Hepatocyte (in vitro differentiated cells): ENCODE measurements around the gene ADAMTS8. TPM values are rescaled to one million over a fixed set of nuclear protein-coding genes. Genes with fewer than 3 reads are reported as not detected.
A peak's percentile ranks its signal among the peaks of the same experiment; 100 is the strongest.

Experiments
- DNase-seq: peaks from one replicate; pipeline ENCODE4 v3.0.0-alpha.2; 2016; ENCODE audit warnings: low spot score
- H2AFZ ChIP-seq: fragments of 200-600 bp; sonication (generic); 2 replicates; pipeline ENCODE4 v1.6.0; 2016; ENCODE audit warnings: antibody characterized with exemption, mild to moderate bottlenecking
- H3K27ac ChIP-seq: fragments of 200-600 bp; sonication (generic); 2 replicates; pipeline ENCODE4 v1.5.1; 2016; ENCODE audit warnings: mild to moderate bottlenecking
- H3K27me3 ChIP-seq: fragments of 200-600 bp; sonication (generic); 2 replicates; pipeline ENCODE4 v1.6.1; 2016
- H3K36me3 ChIP-seq: fragments of 200-600 bp; sonication (generic); replicated peaks from 2 replicates; pipeline ENCODE4 v1.5.1; 2016; ENCODE audit warnings: low read depth; ENCODE audit not compliant: insufficient read depth
- H3K4me1 ChIP-seq: fragments of 200-600 bp; sonication (generic); 2 replicates; pipeline ENCODE4 v1.5.1; 2016; ENCODE audit warnings: mild to moderate bottlenecking, moderate library complexity; ENCODE audit not compliant: insufficient read depth
- H3K4me2 ChIP-seq: fragments of 200-600 bp; sonication (generic); 2 replicates; pipeline ENCODE4 v1.6.0; 2016
- H3K4me3 ChIP-seq: fragments of 200-600 bp; sonication (generic); 2 replicates; pipeline ENCODE4 v1.5.1; 2016; ENCODE audit warnings: mild to moderate bottlenecking
- H3K79me2 ChIP-seq: fragments of 200-600 bp; sonication (generic); 2 replicates; pipeline ENCODE4 v1.6.0; 2017; ENCODE audit warnings: mild to moderate bottlenecking
- H3K9me2 ChIP-seq: fragments of 200-600 bp; sonication (generic); replicated peaks from 2 replicates; pipeline ENCODE4 v1.6.0; 2017; ENCODE audit warnings: mild to moderate bottlenecking; ENCODE audit not compliant: insufficient read depth
- H3K9me3 ChIP-seq: fragments of 200-600 bp; sonication (generic); 2 replicates; pipeline ENCODE4 v1.5.1; 2016; ENCODE audit warnings: low read depth, mild to moderate bottlenecking
- H4K20me1 ChIP-seq: fragments of 200-600 bp; sonication (generic); 2 replicates; pipeline ENCODE4 v1.6.0; 2016; ENCODE audit warnings: mild to moderate bottlenecking; ENCODE audit not compliant: insufficient read depth, poor library complexity, severe bottlenecking
- CTCF ChIP-seq: fragments of 200-600 bp; sonication (generic); IDR thresholded peaks from 2 replicates; pipeline ENCODE4 v1.5.1; 2016; ENCODE audit warnings: antibody characterized with exemption, mild to moderate bottlenecking; ENCODE audit not compliant: poor library complexity
- EZH2 ChIP-seq: fragments of 200-600 bp; sonication (generic); IDR thresholded peaks from 2 replicates; pipeline ENCODE4 v1.6.1; 2016; ENCODE audit warnings: antibody characterized with exemption, mild to moderate bottlenecking, borderline replicate concordance
- EZH2phosphoT487 ChIP-seq: fragments of 200-600 bp; sonication (generic); IDR thresholded peaks from one replicate; pipeline ENCODE4 v1.6.1; 2018; ENCODE audit warnings: antibody characterized with exemption, mild to moderate bottlenecking, low read depth, moderate library complexity; ENCODE audit not compliant: unreplicated experiment, severe bottlenecking
- WGBS: methylation state at CpG from one replicate; pipeline ENCODE4 v1.1.6; 2016; ENCODE audit warnings: low lambda C conversion rate; ENCODE audit errors: missing lambda C conversion rate; 5-methylcytosine and 5-hydroxymethylcytosine counted together
- polyA plus RNA-seq: library from polyadenylated mRNA; unstranded; fragments of >200 nt; fragmentation: Nextera tagmentation; extraction: Ambion mirVana; gene quantifications from 2 replicates; pipeline ENCODE4 v1.2.1, GENCODE V29; 2016
- total RNA-seq: library from RNA; depleted of rRNA; stranded (reverse); fragments of >200 nt; gene quantifications from 2 replicates; pipeline ENCODE4 v1.2.3, GENCODE V29; 2014

ADAMTS8 gene
- total and polyA plus RNA-seq, 2 experiments from 2014 or later = 1.7 to 2.3 TPM

GRCh38 chr11:130437848-130438247, 9.4 kb upstream of the ADAMTS8 start:
- Histone ChIP-seq H3K27ac (no peak overlapping the region), H3K9me2 (no peaks in the 10 kb centered on the region), H2AFZ (no peak overlapping the region), H3K27me3 (no peaks in the 10 kb centered on the region), H3K4me1 (peaks cover 11% of the 10 kb centered on the region), H3K4me3 (no peak overlapping the region), H3K4me2 (no peak overlapping the region), H3K9me3 (no peaks in the 10 kb centered on the region), H3K79me2 (no peaks in the 10 kb centered on the region), H4K20me1 (no peaks in the 10 kb centered on the region), H3K36me3 (no peaks in the 10 kb centered on the region)
- TF ChIP-seq CTCF = no peak
- TF ChIP-seq EZH2phosphoT487 = no peak
- TF ChIP-seq EZH2 = no peak
- no peak for DNase-seq
- WGBS = 91% methylated on average over 7 of the region's 7 CpGs

GRCh38 chr11:130436171-130436570, 7.8 kb upstream of the ADAMTS8 start:
- Histone ChIP-seq H4K20me1 (no peaks in the 10 kb centered on the region), H3K79me2 (no peaks in the 10 kb centered on the region), H3K4me2 (no peak overlapping the region), H3K36me3 (no peaks in the 10 kb centered on the region), H3K9me2 (no peaks in the 10 kb centered on the region), H3K4me3 (no peak overlapping the region), H3K9me3 (no peaks in the 10 kb centered on the region), H3K27me3 (no peaks in the 10 kb centered on the region), H3K4me1 (peaks cover 11% of the 10 kb centered on the region), H3K27ac (no peak overlapping the region), H2AFZ (no peak overlapping the region)
- DNase-seq = no peak
- WGBS = 78% methylated on average over 3 of the region's 3 CpGs
- TF ChIP-seq EZH2phosphoT487 (no peak), CTCF (no peak), EZH2 (no peak)

GRCh38 chr11:130435671-130436070, 7.3 kb upstream of the ADAMTS8 start:
- TF ChIP-seq EZH2phosphoT487 (no peak), EZH2 (no peak), CTCF (no peak)
- Histone ChIP-seq H3K27me3 (peaks cover 3% of the 10 kb centered on the region), H3K4me3 (no peak overlapping the region), H4K20me1 (no peaks in the 10 kb centered on the region), H3K79me2 (no peaks in the 10 kb centered on the region), H3K9me3 (no peaks in the 10 kb centered on the region), H2AFZ (no peak overlapping the region), H3K9me2 (no peaks in the 10 kb centered on the region), H3K27ac (no peak overlapping the region), H3K4me1 (peaks cover 11% of the 10 kb centered on the region), H3K36me3 (no peaks in the 10 kb centered on the region), H3K4me2 (peak overlapping the region; percentile 89)
- no peak for DNase-seq
- 69% methylated on average over 4 of the region's 4 CpGs for WGBS
